DMS 273 (cell line): Measurements from ENCODE around the gene WWOX.

Source experiments
- DNase-seq: peaks from one replicate; lab custom pipeline; 2025; ENCODE audit not compliant: unreplicated experiment; lab: John Stamatoyannopoulos, UW

Gene WWOX

GRCh38 chr16:78326731-78327130 lies 227.3 kb downstream of the WWOX start:
- DNase-seq = no peak

GRCh38 chr16:78331731-78332130 lies 232.3 kb downstream of the WWOX start:
- DNase-seq = no peak

DNA sequence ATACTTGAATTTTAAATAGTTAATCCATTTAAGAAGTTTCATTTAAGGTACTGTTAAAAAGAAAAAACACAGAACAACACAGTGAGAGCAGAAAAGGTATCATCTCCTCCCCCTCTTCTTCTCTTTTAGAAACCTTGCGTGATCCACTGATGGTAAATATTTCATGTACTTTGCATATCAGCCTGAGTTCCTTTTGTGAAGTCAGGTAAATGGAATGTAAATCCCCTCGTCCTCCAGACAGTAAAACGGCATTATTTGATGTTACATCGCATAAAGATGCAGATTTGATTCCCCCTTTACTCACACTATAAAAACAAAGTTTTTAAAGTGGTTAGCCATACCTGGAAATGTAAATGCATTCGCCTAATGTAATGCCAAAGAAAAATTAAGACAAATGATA lies 234.4 kb downstream of the WWOX start:
- no peak for DNase-seq

DNA sequence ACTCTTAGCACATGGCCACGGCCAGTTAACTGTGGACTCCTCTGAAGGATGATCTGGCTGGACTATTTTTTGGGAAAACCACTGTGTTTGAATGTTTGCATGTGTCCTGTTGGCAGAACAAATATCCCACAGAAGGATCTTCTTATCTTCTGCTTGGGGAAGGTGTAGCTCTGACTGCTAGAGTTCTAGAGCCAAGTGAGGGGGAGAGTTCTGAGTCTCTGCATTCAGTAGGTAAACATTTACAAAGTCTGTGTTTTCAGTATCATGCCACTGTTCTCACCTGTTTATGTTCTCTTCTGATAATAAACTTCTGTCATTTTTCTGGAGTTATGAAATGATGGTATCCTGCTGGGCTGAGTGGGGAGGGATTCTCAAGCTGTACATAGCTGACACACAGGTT lies 241.1 kb downstream of the WWOX start:
- DNase-seq = no peak

GRCh38 chr16:78348068-78348467 lies 248.6 kb downstream of the WWOX start:
- DNase-seq = no peak

- no peak for DNase-seq
These were observed 249.4 kb downstream of the WWOX start for GRCh38 chr16:78348886-78349285.

DNA sequence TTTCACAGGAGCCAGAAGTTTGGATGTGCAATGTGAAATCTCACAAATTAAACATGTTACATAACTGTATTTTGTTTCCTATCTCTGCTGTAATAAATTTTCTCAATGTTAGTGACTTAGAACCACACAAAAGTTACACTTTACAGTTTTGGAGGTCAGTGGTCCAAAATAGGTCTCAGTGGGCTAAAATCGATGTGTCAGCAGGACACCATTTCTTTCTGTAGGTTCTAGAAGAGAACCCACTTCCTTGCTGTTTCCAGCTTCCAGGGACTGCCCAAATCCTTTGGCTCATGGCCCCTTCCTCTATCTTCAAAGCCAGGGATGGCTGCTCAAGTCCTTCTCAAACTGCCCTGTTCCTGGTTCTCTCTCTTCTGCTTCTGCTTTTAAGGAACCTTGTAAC lies 252.7 kb downstream of the WWOX start:
- no peak for DNase-seq

DNA sequence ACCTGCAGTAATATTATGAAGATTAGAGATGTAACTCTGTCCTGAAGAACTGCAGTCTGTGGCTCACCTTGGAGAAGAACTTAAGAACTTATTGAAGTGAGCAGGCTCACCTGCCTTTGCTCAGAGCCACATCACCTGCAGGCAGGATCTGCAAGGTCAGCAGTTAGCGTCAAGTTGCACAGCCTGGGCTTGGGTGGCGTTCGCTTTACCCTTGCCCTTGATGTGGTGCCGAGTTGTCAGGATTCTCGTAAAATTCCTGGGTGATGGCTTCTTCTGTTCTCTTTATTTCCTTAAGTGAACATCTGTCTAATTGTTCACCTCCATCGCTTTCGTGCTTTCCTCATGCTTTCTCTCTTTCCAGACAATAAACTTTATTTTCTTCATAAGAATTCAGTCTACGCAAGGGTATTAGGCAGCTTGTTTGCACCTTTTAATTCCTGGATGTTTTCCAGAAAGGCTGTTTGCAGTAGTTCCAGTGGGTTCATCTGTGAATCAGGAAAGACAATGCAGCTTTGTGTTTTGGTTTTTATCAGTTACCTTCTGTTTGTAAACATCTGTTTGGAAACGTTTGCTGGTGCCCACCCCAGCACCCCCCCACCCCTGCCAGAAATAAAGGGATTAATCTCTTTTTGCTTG lies 254.3 kb downstream of the WWOX start:
- DNase-seq = no peak

- no peak for DNase-seq
These were observed 263.2 kb downstream of the WWOX start for GRCh38 chr16:78362524-78363135.

- no peak for DNase-seq
These were observed 264.5 kb downstream of the WWOX start for GRCh38 chr16:78363843-78364555.

- no peak for DNase-seq
These were observed 265.1 kb downstream of the WWOX start for GRCh38 chr16:78364556-78364880.

DNA sequence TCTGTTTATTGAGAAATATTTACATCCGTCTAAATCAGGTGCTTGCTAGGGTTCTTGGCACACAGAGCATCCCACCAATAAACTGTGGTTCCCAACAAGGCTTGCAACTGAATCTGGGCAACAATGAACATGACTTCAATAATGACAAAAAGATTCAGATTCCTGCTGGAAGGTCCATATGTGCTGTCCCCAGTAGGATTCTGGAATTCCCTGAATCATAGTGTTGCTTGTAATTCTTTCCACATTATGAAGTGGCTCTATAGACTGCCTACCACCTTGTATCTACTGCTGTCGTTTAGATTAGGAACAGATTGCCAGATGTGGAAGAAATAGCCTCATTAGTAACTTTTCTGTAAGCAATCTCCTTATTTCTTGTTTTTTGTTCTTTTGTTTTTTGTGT lies 265.9 kb downstream of the WWOX start:
- DNase-seq = no peak

- no peak for DNase-seq
These were observed 269.0 kb downstream of the WWOX start for GRCh38 chr16:78368121-78369102.

DNA sequence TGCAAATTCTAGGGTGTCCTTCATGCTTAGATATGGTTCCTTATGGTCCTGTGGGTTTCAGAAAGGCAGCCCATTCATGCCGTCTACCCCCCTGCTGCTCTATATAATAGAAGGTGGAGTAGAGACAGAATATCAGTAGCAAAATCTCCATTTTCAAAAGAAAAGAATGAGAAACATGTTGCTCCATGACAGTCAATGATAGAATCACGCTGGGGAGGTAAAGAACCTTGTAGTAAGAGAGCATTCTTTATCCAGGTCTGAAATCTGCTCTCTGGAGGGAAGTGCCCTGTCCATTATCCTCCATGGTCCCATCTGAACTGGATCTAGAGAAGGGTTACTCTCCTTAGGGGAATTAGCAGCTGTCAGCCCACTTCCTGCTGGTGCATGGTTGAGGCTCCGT lies 272.8 kb downstream of the WWOX start:
- DNase-seq = no peak

DNA sequence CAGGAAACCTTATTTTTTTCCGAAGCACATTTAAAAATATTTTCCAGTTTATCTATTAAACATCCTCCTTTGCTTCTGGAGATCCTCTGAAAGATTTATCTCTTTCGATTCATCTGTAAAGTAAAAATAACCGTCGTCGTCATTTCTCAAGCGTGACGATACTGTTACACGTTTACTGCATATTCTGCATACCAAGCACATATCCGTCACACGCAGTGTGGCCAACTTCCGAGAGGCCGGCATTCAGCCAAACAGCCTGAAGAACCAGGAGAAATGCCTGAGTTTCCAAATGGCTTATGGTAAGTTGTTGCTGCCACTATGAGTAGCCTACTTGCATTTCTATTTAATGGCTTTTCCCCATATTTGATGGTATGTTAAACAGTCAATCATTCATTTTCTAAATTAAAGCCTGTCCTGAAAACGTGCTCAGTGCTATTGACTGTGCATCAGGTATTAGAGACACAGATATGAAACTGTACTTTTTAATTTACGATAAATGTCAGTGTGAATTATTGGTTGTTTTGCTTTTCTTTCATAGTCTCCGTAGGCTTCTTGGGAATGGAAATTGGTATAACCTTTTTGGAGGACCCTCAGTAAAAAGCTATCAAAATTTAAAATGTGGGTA lies 275.7 kb downstream of the WWOX start:
- no peak for DNase-seq

DNA sequence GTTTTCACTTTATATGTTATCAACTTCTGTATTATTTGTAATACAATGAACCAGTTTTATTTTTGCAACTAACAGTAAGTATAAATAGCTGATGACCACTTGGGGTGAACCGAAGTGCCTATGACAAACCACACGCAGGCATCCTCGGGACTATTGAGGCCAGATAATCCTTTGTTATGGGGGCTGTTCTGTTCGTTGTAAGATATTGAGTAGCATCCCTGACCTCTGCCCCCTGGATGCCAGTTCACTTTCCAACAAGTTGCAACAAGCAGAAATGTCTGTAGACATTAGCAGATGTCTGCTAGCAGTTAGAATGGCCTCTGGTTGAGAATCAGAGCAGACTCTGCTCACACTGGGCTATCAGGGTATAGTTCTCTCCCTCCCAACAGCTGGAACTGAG lies 277.0 kb downstream of the WWOX start:
- DNase-seq = no peak

DNA sequence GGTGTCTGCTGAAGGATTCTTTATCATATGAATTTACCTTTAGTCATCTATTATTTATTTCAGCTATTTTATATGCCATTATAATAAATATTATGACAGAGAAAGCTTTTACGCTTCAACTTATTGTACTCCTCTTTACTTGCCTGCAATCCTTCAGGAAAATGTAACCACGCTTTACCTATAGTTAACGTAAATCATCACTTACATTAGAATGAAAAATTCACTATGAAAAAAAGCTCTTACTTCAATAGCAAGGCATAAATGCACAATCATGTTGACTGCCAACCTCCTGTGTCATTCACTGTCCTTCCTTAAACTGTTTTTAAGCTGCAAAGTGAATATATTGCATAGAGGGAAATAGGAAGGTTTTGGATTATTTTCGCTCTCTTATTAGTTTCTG lies 277.9 kb downstream of the WWOX start:
- DNase-seq = no peak

GRCh38 chr16:78381060-78381459 lies 281.6 kb downstream of the WWOX start:
- DNase-seq = no peak

DNA sequence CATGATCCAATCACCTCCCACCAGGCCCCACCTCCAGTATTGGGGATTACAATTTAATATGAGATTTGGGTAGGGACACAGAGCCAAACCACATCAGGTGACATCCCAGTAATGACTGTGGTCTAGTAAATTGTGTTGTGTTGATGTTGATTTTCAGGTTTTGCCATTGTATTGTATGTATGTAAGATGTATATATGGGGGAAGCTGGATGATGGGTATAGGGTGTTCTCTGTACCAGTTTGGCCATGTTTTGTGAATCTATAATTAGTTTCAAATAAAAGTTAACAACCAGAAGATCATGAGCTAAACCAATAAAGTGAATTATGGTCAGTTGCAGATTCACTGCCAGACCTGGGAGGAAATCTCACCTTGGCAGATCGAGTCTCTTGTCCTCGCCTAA lies 283.7 kb downstream of the WWOX start:
- no peak for DNase-seq

GRCh38 chr16:78385086-78385805 lies 285.8 kb downstream of the WWOX start:
- no peak for DNase-seq
